Endodermal cell (in vitro differentiated cells): ENCODE results near the gene MRPL40. TPM values are rescaled to one million over a fixed set of nuclear protein-coding genes. Genes with fewer than 3 reads are reported as not detected.

Experiments used
- DNase-seq: peaks from one replicate; pipeline ENCODE4 v3.0.0-alpha.2; 2017
- H3K27ac ChIP-seq: 2 replicates; pipeline ENCODE4 v1.5.1; 2013; ENCODE audit warnings: mild to moderate bottlenecking, low read depth, low read length, moderate library complexity
- H3K27me3 ChIP-seq: 2 replicates; pipeline ENCODE4 v1.6.1; 2013; ENCODE audit warnings: mild to moderate bottlenecking, low read length, moderate library complexity; ENCODE audit not compliant: insufficient read depth, control insufficient read depth, poor library complexity, severe bottlenecking
- H3K36me3 ChIP-seq: 2 replicates; pipeline ENCODE4 v1.7.0; 2013; ENCODE audit warnings: mild to moderate bottlenecking, low read length, moderate library complexity; ENCODE audit not compliant: control insufficient read depth, insufficient read depth
- H3K4me1 ChIP-seq: one replicate; pipeline ENCODE4 v1.7.0; 2013; ENCODE audit warnings: low read length; ENCODE audit not compliant: control insufficient read depth, insufficient read depth
- H3K4me3 ChIP-seq: 2 replicates; pipeline ENCODE4 v1.5.1; 2013; ENCODE audit warnings: mild to moderate bottlenecking, low read length, moderate library complexity
- H3K9ac ChIP-seq: 2 replicates; pipeline ENCODE4 v1.6.1; 2013; ENCODE audit warnings: mild to moderate bottlenecking, low read length, moderate library complexity; ENCODE audit not compliant: poor library complexity, severe bottlenecking; ENCODE audit errors: extremely low read depth
- H3K9me3 ChIP-seq: 2 replicates; pipeline ENCODE4 v1.6.1; 2013; ENCODE audit warnings: mild to moderate bottlenecking, low read length, moderate library complexity; ENCODE audit not compliant: control insufficient read depth
- H3K27ac Mint-ChIP-seq: 2 replicates; pipeline ENCODE4 v1.8.0; 2020; ENCODE audit warnings: mixed read lengths
- H3K27me3 Mint-ChIP-seq: 2 replicates; pipeline ENCODE4 v1.8.0; 2021; ENCODE audit warnings: mild to moderate bottlenecking, mixed read lengths; ENCODE audit not compliant: insufficient read depth
- H3K36me3 Mint-ChIP-seq: 2 replicates; pipeline ENCODE4 v1.8.0; 2020; ENCODE audit warnings: low read depth, mixed read lengths
- H3K4me1 Mint-ChIP-seq: 2 replicates; pipeline ENCODE4 v1.8.0; 2020; ENCODE audit warnings: mixed read lengths
- H3K4me3 Mint-ChIP-seq: 2 replicates; pipeline ENCODE4 v1.8.0; 2020; ENCODE audit warnings: mild to moderate bottlenecking, moderate library complexity, mixed read lengths
- H3K9me3 Mint-ChIP-seq: 2 replicates; pipeline ENCODE4 v1.8.0; 2020; ENCODE audit warnings: mild to moderate bottlenecking, mixed read lengths
- CTCF ChIP-seq: fragments of 200-600 bp; sonication (generic); conservative IDR thresholded peaks from 2 replicates; pipeline ENCODE4 v1.5.0; 2021; ENCODE audit warnings: antibody characterized with exemption, mild to moderate bottlenecking
- WGBS, 2 experiments: methylation state at CpG; one replicate each; pipeline versions ENCODE4 v1.1.5 to v1.1.7; 2013; ENCODE audit warnings: missing lambda C conversion rate in 2 of 2, mixed read lengths in 1 of 2; ENCODE audit not compliant: insufficient coverage in 1 of 2, insufficient read length in 1 of 2; 5-methylcytosine and 5-hydroxymethylcytosine counted together
- total RNA-seq, 2 donors: library from RNA; stranded (reverse); fragmentation: NEBNext Ultra II Directional in 1 of 2; extraction: Animal tissue kit (Norgen Biotek cat#: 25700) in 1 of 2; gene quantifications; 2 replicates in 1 of 2; 3 replicates in 1 of 2; pipeline ENCODE4 v1.2.1, GENCODE V29; 2021

Gene MRPL40
- total RNA-seq, 2 donors from 2014 or later, result 20.3 to 26.5 TPM

- Histone ChIP-seq H3K4me3 (no peak overlapping the region), H3K27me3 (no peaks in the 10 kb centered on the region), H3K27ac (no peak overlapping the region), H3K9me3 (no peaks in the 10 kb centered on the region), H3K36me3 (peaks cover 77% of the 10 kb centered on the region), H3K4me1 (no peaks in the 10 kb centered on the region), H3K9ac (no peak overlapping the region)
- peaks cover 12% of the 10 kb centered on the region for H3K4me1 Mint-ChIP-seq
- no peak overlapping the region for H3K27ac Mint-ChIP-seq
- no peaks in the 10 kb centered on the region for H3K9me3 Mint-ChIP-seq
- 99 to 100% methylated on average over 3 to 4 of the region's 4 CpGs for WGBS, 2 experiments
- no peak for TF ChIP-seq CTCF
- no peak overlapping the region for H3K4me3 Mint-ChIP-seq
- DNase-seq, result no peak
- H3K36me3 Mint-ChIP-seq, result peaks cover 63% of the 10 kb centered on the region
- no peaks in the 10 kb centered on the region for H3K27me3 Mint-ChIP-seq
Measured at GRCh38 chr22:19451570-19451969, 19.2 kb downstream of the MRPL40 start.

DNA sequence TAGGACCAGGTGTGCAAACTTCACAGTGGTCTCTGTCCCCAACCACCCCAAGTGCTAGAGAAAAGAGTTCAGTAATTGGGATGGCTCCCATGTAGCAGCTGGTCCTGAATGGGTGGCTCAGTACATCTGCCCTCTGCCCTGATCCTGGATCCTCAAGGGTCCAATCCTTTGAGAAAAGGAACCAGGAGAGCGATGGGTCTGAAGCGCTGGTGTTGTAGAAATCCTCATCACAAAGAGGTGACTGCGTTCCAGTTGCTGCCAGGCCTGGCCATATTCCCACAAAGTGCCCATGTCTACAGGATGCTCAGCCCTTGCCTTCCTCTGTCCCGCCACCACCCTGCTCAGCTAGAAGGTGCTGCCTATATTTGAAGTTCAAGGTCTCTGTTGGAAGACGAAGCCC lies 21.4 kb downstream of the MRPL40 start:
- TF ChIP-seq CTCF, result no peak
- peaks cover 93% of the 10 kb centered on the region for H3K36me3 ChIP-seq
- H3K27me3 Mint-ChIP-seq, result no peaks in the 10 kb centered on the region
- no peak overlapping the region for H3K4me3 ChIP-seq
- peaks cover 75% of the 10 kb centered on the region for H3K36me3 Mint-ChIP-seq
- H3K9me3 ChIP-seq, result no peaks in the 10 kb centered on the region
- no peak overlapping the region for H3K4me3 Mint-ChIP-seq
- no peak overlapping the region for H3K27ac Mint-ChIP-seq
- WGBS, 2 experiments, result 96 to 97% methylated on average over 5 of the region's 5 CpGs
- H3K27me3 ChIP-seq, result no peaks in the 10 kb centered on the region
- H3K4me1 ChIP-seq, result no peaks in the 10 kb centered on the region
- no peak for DNase-seq
- no peaks in the 10 kb centered on the region for H3K9me3 Mint-ChIP-seq
- peaks cover under 1% of the 10 kb centered on the region for H3K4me1 Mint-ChIP-seq
- H3K9ac ChIP-seq, result no peak overlapping the region
- H3K27ac ChIP-seq, result no peak overlapping the region

GRCh38 chr22:19454156-19454555 lies 21.8 kb downstream of the MRPL40 start:
- Histone ChIP-seq H3K27ac (no peak overlapping the region), H3K9me3 (no peaks in the 10 kb centered on the region), H3K36me3 (peaks cover 94% of the 10 kb centered on the region), H3K9ac (no peak overlapping the region), H3K4me1 (no peaks in the 10 kb centered on the region), H3K4me3 (no peak overlapping the region), H3K27me3 (no peaks in the 10 kb centered on the region)
- TF ChIP-seq CTCF, result no peak
- no peaks in the 10 kb centered on the region for H3K27me3 Mint-ChIP-seq
- peaks cover 77% of the 10 kb centered on the region for H3K36me3 Mint-ChIP-seq
- H3K27ac Mint-ChIP-seq, result no peak overlapping the region
- 91 to 93% methylated on average over 3 to 6 of the region's 6 CpGs for WGBS, 2 experiments
- DNase-seq, result no peak
- no peak overlapping the region for H3K4me3 Mint-ChIP-seq
- no peaks in the 10 kb centered on the region for H3K9me3 Mint-ChIP-seq
- no peaks in the 10 kb centered on the region for H3K4me1 Mint-ChIP-seq
